AML-193 (cell line): ENCODE data around the gene NUF2.

Experiments used
- DNase-seq, 2 experiments: peaks; one replicate each; lab custom pipeline; 2025; lab: John Stamatoyannopoulos, UW

The NUF2 gene

DNA sequence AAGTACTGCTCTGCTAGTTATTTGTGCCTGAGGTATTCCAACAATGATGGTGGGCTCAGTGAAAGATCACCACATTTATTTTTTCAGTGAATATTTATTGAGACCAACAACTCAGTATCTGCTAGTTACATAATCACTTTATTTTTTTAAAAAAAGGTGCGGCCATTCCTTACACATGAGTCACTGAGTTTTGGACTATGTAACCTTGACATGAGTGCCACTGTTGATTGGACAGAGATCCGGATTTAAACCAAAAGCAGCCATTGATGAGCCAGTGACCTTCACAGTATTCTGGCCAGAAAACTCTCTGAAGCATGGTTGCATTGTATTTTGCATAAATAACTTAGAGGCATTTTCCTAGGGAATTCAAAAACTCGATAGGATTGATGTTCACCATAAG lies 79.5 kb downstream of the NUF2 start:
- DNase-seq = no peak
